ENCODE measurements around the gene ODAD3. TPM values are rescaled to one million over a fixed set of nuclear protein-coding genes. Genes with fewer than 3 reads are reported as not detected.
"Not testable (repeated sequence)": the region's sequence is repeated elsewhere in the genome, so short reads cannot be mapped to it uniquely, and the experiment has no call there.

ODAD3 gene
- polyA plus RNA-seq, 6 donors from 2014 or later: 0.21 to 1.2 (median 0.69) TPM

DNA sequence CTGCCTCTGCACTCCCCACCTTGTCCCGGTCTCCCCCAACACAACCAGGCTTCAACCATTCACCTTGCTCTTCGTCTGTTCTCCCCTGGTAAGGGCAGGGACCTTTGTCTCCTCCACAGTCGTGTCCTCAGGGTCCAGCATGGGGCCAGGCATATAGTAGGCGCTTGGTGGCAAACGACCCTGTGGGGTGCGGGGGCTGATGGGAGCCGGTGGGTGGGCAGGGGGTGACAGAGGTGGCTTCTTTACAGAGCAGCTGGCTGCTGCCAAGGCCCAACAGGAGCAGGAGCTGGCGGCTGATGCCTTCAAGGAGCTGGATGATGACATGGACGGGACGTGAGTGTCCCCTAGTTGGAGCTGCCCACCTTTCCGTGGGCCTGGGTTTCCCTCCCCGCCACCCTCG, 10.2 kb upstream of the ODAD3 start:
- H3K4me1 Mint-ChIP-seq: peaks cover 13 to 23% (median 18%) of the 10 kb centered on the region in 3 donors

DNA sequence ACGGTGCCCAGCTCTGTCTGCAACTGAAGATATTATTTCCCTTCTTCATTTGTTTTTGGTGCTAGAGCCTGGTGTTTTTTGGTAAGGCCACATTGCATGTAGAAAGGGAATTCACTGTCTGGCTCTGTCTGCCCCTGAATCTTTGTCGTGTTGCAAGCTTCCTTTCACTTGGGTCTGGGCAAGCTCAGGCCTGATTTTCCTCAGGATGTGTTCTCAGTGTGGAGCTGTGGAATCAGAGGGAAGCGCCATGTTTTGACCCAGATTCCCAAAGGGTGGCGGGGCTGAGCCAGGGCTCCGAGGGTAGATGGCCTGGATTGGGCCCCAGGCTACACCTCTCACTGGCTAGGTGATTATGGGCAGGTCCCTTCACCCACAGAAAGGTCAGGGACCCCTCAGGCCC, 9.1 kb upstream of the ODAD3 start:
- H3K27me3 Mint-ChIP-seq: no peaks in the 10 kb centered on the region
- H3K27ac Mint-ChIP-seq: peak overlapping the region in 1 of 6 donors; percentile 75
- H3K9me3 Mint-ChIP-seq: no peaks in the 10 kb centered on the region
- ATAC-seq (ENCODE audit: low read depth in 2 of 2): no peak
- no peak for DNase-seq
- H3K4me3 Mint-ChIP-seq: no peak overlapping the region
- peaks cover 11 to 34% of the 10 kb centered on the region in 2 donors for H3K36me3 Mint-ChIP-seq
- H3K4me1 Mint-ChIP-seq: peaks cover 13 to 23% (median 18%) of the 10 kb centered on the region in 3 donors

More for the DNA sequence above, 10.2 kb upstream of the ODAD3 start:
- H3K27me3 Mint-ChIP-seq: no peaks in the 10 kb centered on the region
- H3K27ac Mint-ChIP-seq: peak overlapping the region in 2 of 6 donors; percentile 43 to 63
- ATAC-seq (ENCODE audit: low read depth in 2 of 2): no peak
- H3K36me3 Mint-ChIP-seq: peaks cover 11 to 34% of the 10 kb centered on the region in 2 donors
- DNase-seq: no peak
- no peaks in the 10 kb centered on the region for H3K9me3 Mint-ChIP-seq
- no peak overlapping the region for H3K4me3 Mint-ChIP-seq

DNA sequence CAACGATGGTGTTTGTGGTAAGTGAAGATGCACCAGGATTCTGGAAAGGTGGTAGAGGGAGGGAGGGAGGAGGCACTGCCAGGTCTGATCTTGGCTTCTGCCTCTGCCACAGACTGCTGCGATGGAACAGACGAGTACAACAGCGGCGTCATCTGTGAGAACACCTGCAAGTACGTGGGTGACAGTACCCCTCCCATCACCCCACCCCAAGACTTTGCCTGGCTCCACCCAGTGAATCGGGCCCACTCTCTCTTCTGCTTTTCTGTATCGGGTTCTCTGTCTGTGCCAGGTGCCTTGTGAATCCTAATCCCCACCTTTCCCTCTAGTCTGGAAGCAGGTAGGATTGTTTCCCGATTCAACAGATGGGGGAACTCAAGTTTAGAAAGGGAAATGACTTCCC, 3.0 kb upstream of the ODAD3 start:
- peak overlapping the region; percentile 77 to 99 (median 84) for H3K4me3 Mint-ChIP-seq
- DNase-seq: peak; percentile 85
- ATAC-seq (ENCODE audit: low read depth in 2 of 2): peak; percentile 57 to 58

GRCh38 chr19:11435833-11436313, 952 bp upstream of the ODAD3 start:
- Mint-ChIP-seq H3K36me3 (peaks cover 0 to 14% of the 10 kb centered on the region in 2 donors), H3K4me3 (peak overlapping the region; percentile 94 to 100 (median 100)), H3K4me1 (peaks cover 24 to 43% (median 35%) of the 10 kb centered on the region in 3 donors), H3K27ac (peak overlapping the region; percentile 97 to 100 (median 100)), H3K27me3 (no peaks in the 10 kb centered on the region), H3K9me3 (peaks cover 0 to 4% (median 0%) of the 10 kb centered on the region in 7 donors)
- DNase-seq (no peak), ATAC-seq (ENCODE audit: low read depth in 2 of 2) (no peak)

More for the DNA sequence above, 3.0 kb upstream of the ODAD3 start:
- H3K36me3 Mint-ChIP-seq: peaks cover 6 to 29% of the 10 kb centered on the region in 2 donors
- H3K9me3 Mint-ChIP-seq: peaks cover 0 to 4% (median 0%) of the 10 kb centered on the region in 7 donors
- peak overlapping the region; percentile 97 to 100 (median 99) for H3K27ac Mint-ChIP-seq
- no peaks in the 10 kb centered on the region for H3K27me3 Mint-ChIP-seq
- peaks cover 32 to 52% (median 50%) of the 10 kb centered on the region in 3 donors for H3K4me1 Mint-ChIP-seq

GRCh38 chr19:11434703-11435056, 241 bp downstream of the ODAD3 start:
- Mint-ChIP-seq H3K4me3 (peak overlapping the region; percentile 94 to 100 (median 100)), H3K27me3 (no peaks in the 10 kb centered on the region), H3K27ac (peak overlapping the region; percentile 97 to 100 (median 100)), H3K36me3 (peaks cover 0 to 10% of the 10 kb centered on the region in 2 donors), H3K9me3 (peaks cover 0 to 4% (median 0%) of the 10 kb centered on the region in 7 donors), H3K4me1 (peaks cover 23 to 41% (median 32%) of the 10 kb centered on the region in 3 donors)
- no peak for DNase-seq
- peak; percentile 1 for ATAC-seq (ENCODE audit: low read depth in 2 of 2)

GRCh38 chr19:11433526-11433925, 1.4 kb downstream of the ODAD3 start:
- Mint-ChIP-seq H3K4me1 (peaks cover 23 to 40% (median 32%) of the 10 kb centered on the region in 3 donors), H3K4me3 (peak overlapping the region in 2 of 8 donors; percentile 9 to 99), H3K27ac (peak overlapping the region in 3 of 6 donors; percentile 42 to 97 (median 72)), H3K36me3 (peaks cover 0 to 10% of the 10 kb centered on the region in 2 donors)
- H3K27me3 Mint-ChIP-seq; ATAC-seq (ENCODE audit: low read depth in 2 of 2); H3K9me3 Mint-ChIP-seq; DNase-seq: not testable (repeated sequence)

DNA sequence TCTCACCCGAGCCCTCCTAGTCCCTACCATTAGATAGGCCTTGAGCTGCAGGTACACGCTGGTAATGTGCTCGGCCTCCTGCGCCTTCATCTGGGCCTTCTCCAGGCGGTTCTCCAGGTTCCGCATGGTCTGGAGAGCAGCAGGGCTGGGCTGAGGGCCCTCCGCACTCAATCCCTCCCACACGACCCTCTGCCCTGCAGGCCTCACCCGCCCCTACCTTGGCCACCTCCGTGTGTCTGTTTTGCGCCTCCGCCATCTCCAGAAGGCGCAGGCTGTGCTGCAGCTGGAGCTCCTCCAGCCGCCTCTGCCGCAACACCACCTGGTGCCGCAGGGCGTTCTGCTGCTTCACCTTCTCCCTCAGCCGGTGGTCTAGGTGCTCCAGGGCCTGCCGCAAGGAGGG, 8.3 kb downstream of the ODAD3 start:
- ATAC-seq (ENCODE audit: low read depth in 2 of 2) (no peak), DNase-seq (no peak)
- H3K4me1 Mint-ChIP-seq: peaks cover 16 to 24% (median 22%) of the 10 kb centered on the region in 3 donors
- H3K36me3 Mint-ChIP-seq: no peaks in the 10 kb centered on the region
- H3K4me3 Mint-ChIP-seq: no peak overlapping the region
- H3K9me3 Mint-ChIP-seq: no peaks in the 10 kb centered on the region
- H3K27me3 Mint-ChIP-seq: peaks cover 0 to 8% (median 4%) of the 10 kb centered on the region in 3 donors
- no peak overlapping the region for H3K27ac Mint-ChIP-seq

- ATAC-seq (ENCODE audit: low read depth in 2 of 2) (no peak), DNase-seq (no peak)
- peak overlapping the region in 3 of 6 donors; percentile 23 to 96 (median 47) for H3K27ac Mint-ChIP-seq
- peaks cover 24 to 31% (median 30%) of the 10 kb centered on the region in 3 donors for H3K4me1 Mint-ChIP-seq
- no peak overlapping the region for H3K4me3 Mint-ChIP-seq
- peaks cover 4 to 9% (median 8%) of the 10 kb centered on the region in 3 donors for H3K27me3 Mint-ChIP-seq
- H3K36me3 Mint-ChIP-seq: no peaks in the 10 kb centered on the region
- no peaks in the 10 kb centered on the region for H3K9me3 Mint-ChIP-seq
These were observed 9.0 kb downstream of the ODAD3 start for GRCh38 chr19:11425719-11426457.

GRCh38 chr19:11423791-11424181, 11.1 kb downstream of the ODAD3 start:
- DNase-seq (peak; percentile 36), ATAC-seq (ENCODE audit: low read depth in 2 of 2) (no peak)
- Mint-ChIP-seq H3K27ac (peak overlapping the region in 5 of 6 donors; percentile 57 to 96 (median 87)), H3K36me3 (no peaks in the 10 kb centered on the region), H3K9me3 (no peaks in the 10 kb centered on the region), H3K4me1 (peaks cover 35 to 43% (median 41%) of the 10 kb centered on the region in 3 donors), H3K27me3 (peaks cover 8 to 20% (median 16%) of the 10 kb centered on the region in 3 donors), H3K4me3 (peak overlapping the region in 7 of 8 donors; percentile 79 to 91 (median 90))

DNA sequence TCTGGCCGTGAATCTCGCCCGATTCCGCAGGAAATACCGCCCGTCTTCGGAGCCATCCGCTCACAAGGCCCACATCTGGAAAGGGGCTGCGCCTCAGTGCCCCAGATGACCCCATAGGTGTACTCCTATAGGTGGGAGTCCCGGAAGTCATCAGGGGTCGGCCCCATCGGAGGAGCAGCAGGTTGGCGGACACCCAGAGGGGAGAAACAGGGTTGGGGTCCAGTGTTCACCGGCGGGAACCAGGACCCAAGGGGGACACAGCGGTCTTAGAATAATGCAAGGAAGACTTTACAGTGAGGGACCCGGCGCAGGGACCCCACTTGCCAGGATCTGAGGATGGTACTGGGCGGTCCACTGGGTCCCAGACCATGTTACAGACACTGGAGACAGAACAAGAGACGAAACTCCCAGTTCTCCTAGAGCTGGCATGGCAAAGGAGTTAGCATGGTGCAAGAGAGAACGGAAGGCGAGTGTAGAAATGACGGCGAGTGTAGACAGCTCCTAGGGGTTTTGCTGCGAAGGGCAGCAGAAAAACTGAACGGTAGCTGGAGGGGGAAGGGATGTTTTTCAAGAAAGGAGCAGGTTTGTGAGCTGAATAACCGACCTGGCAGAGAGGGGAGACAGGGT, 11.6 kb downstream of the ODAD3 start:
- peaks cover 40 to 48% (median 46%) of the 10 kb centered on the region in 3 donors for H3K4me1 Mint-ChIP-seq
- H3K27ac Mint-ChIP-seq: peak overlapping the region; percentile 49 to 96 (median 83)

DNA sequence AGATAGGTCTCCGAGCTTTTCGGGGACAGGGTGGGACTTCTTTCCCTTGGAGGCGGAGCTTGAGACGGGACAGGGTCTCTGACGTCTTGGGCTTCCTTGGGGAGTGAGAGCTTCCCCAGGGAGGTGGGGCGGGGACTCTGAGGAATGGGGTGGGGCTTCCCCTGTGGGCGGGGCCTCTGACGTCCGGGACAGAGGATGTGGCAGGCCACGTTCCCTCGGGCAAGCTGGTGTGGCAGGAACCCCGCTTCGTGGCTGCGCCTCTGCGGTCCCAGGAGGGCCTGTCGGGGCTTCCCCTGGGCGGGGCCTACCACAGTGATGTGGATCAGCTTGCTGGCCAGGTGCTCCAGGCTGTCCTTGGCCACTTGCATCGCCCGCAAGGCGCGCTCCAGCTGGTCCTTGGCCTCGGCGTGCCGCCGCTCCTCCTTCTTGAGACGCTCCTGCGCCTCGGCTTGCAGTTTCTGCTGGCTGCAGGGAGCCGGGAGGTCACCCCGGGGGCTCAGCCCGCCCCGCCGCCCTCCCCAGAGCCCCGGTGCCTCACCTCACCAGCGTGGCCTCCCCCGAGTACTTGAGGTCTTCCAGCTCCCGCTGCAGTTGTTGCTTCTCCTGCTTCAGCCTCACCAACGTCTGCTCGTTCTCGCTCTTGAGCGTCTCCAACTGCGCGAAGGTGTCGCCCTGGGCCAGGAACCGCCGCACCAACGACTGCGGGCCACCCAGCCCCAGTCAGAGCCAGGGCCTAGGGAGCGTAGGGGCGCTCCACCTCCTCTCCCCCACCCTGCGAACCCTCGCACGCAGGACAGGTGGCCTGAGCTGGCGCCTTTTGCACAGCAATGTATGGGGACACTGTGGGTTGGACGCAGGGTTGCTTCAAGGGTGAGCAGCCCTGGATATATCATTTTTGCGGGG, 12.5 kb downstream of the ODAD3 start:
- Mint-ChIP-seq H3K9me3 (no peaks in the 10 kb centered on the region), H3K27ac (peak overlapping the region; percentile 86 to 97 (median 91)), H3K36me3 (no peaks in the 10 kb centered on the region), H3K4me3 (peak overlapping the region; percentile 79 to 91 (median 90)), H3K4me1 (peaks cover 44 to 55% (median 48%) of the 10 kb centered on the region in 3 donors), H3K27me3 (peaks cover 8 to 21% (median 16%) of the 10 kb centered on the region in 3 donors)
- DNase-seq: peak; percentile 93
- peak; percentile 81 to 83 for ATAC-seq (ENCODE audit: low read depth in 2 of 2)

More for the DNA sequence above, 11.6 kb downstream of the ODAD3 start:
- no peaks in the 10 kb centered on the region for H3K9me3 Mint-ChIP-seq
- H3K36me3 Mint-ChIP-seq: no peaks in the 10 kb centered on the region
- peak overlapping the region; percentile 79 to 91 (median 90) for H3K4me3 Mint-ChIP-seq
- ATAC-seq (ENCODE audit: low read depth in 2 of 2) (no peak), DNase-seq (no peak)
- peaks cover 8 to 21% (median 16%) of the 10 kb centered on the region in 3 donors for H3K27me3 Mint-ChIP-seq

DNA sequence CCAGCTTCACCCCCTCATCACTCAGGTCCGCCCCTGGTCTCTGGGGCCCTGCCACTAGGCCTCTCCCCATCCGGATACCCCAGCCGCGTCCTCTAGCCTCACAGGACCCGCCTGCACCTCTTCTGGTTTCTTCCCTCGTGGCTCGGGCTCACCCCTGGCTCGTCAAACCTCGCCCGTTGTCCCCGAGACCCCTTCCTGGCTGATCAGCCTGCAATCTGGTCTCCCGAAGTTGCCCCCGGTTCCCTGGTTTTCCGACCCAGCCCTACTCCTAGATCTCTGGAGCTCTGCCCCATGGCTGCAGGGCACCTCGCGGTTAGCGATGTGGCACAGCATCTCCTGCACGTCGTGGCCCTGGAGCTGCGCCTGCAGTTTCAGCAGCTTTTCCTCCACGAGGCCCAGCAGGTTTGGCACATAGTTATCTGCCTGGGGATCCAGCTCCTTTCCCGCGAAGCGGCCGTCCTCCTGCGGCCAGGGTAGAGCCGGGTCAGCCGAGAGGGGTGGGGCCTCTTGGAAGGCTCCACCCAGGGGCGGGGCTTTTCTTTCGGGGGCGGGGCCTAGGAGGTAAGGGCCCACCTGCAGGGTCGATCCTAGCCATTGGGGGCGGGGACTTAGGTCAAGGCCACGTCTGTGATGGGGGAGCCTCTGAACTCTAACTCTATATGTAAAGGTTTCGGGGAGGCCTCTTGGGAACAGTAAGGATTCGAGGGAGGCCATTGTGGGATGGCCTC, 13.4 kb downstream of the ODAD3 start:
- ATAC-seq (ENCODE audit: low read depth in 2 of 2): peak; percentile 43 to 44
- Mint-ChIP-seq H3K9me3 (no peaks in the 10 kb centered on the region), H3K27ac (peak overlapping the region; percentile 87 to 97 (median 91)), H3K36me3 (no peaks in the 10 kb centered on the region), H3K27me3 (peaks cover 8 to 17% (median 16%) of the 10 kb centered on the region in 3 donors), H3K4me3 (peak overlapping the region; percentile 79 to 91 (median 90)), H3K4me1 (peaks cover 44 to 57% (median 51%) of the 10 kb centered on the region in 3 donors)
- DNase-seq: peak; percentile 35
